A549 (cell line): ENCODE data around the gene SORCS1.

Experiments
- CBX2 ChIP-seq: fragments of 200-600 bp; sonication (generic); IDR thresholded peaks from 2 replicates; pipeline ENCODE4 v1.6.1; 2016; ENCODE audit warnings: low read depth, mild to moderate bottlenecking, borderline replicate concordance
- CHD2 ChIP-seq: fragments of 150-350 bp; IDR thresholded peaks from 2 replicates; pipeline ENCODE4 v1.6.1; 2014; ENCODE audit warnings: low read length; ENCODE audit not compliant: partially characterized antibody
- EP300 ChIP-seq, 2 experiments: fragments of >200 bp; sonication (Bioruptor Twin); formaldehyde crosslinking; IDR thresholded peaks; 2 replicates in 1 of 2; 3 replicates in 1 of 2; pipeline ENCODE4 v1.6.1; 2016 to 2017
- JUN ChIP-seq, 2 experiments: fragments of >200 bp; sonication (Bioruptor Twin); formaldehyde crosslinking; IDR thresholded peaks; 2 replicates in 1 of 2; 3 replicates in 1 of 2; pipeline ENCODE4 v1.6.1; 2016 to 2017
- JUNB ChIP-seq: fragments of >200 bp; sonication (Bioruptor Twin); formaldehyde crosslinking; IDR thresholded peaks from 2 replicates; pipeline ENCODE4 v1.6.1; 2016
- TF ChIP-seq, protein P1 (sequence below): fragments of 200-600 bp; sonication (generic); IDR thresholded peaks from 2 replicates; pipeline ENCODE4 v1.6.1; 2016; ENCODE audit warnings: antibody characterized with exemption, mild to moderate bottlenecking, moderate library complexity
- TF ChIP-seq, protein P2 (sequence below): fragments of >200 bp; sonication (Bioruptor Twin); formaldehyde crosslinking; IDR thresholded peaks from 3 replicates; pipeline ENCODE4 v1.5.1; 2016
- TF ChIP-seq, protein P3 (sequence below): fragments of 450-650 bp; IDR thresholded peaks from 2 replicates; pipeline ENCODE4 v1.6.1; 2014; ENCODE audit warnings: antibody characterized with exemption

DNA sequence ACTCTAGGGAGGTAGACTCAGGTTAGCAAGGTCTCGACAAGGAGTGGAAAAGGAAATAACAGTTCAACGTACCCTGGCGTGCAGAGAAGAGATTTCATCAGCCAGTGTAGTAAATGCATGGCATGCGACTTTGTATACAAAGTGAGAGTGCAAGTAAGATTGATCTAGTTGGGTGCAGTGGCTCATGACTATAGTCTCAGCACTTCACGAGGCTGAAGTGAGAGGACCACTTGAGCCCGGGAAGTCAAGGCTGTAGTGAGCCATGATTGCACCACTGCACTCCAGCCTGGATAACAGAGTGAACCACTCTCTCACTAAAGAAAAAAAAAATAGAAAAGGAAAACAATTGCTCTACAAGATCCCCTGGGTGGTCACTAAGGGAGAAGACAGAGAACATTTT is 528.6 kb downstream of the SORCS1 start:
- TF ChIP-seq CBX2 (no peak), JUN (IDR thresholded peaks at IDR 0.05) (no peak), CHD2 (no peak), EP300 (IDR thresholded peaks at IDR 0.05) (no peak), JUNB (no peak)
- TF ChIP-seq, protein P1, sequence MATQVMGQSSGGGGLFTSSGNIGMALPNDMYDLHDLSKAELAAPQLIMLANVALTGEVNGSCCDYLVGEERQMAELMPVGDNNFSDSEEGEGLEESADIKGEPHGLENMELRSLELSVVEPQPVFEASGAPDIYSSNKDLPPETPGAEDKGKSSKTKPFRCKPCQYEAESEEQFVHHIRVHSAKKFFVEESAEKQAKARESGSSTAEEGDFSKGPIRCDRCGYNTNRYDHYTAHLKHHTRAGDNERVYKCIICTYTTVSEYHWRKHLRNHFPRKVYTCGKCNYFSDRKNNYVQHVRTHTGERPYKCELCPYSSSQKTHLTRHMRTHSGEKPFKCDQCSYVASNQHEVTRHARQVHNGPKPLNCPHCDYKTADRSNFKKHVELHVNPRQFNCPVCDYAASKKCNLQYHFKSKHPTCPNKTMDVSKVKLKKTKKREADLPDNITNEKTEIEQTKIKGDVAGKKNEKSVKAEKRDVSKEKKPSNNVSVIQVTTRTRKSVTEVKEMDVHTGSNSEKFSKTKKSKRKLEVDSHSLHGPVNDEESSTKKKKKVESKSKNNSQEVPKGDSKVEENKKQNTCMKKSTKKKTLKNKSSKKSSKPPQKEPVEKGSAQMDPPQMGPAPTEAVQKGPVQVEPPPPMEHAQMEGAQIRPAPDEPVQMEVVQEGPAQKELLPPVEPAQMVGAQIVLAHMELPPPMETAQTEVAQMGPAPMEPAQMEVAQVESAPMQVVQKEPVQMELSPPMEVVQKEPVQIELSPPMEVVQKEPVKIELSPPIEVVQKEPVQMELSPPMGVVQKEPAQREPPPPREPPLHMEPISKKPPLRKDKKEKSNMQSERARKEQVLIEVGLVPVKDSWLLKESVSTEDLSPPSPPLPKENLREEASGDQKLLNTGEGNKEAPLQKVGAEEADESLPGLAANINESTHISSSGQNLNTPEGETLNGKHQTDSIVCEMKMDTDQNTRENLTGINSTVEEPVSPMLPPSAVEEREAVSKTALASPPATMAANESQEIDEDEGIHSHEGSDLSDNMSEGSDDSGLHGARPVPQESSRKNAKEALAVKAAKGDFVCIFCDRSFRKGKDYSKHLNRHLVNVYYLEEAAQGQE = no peak
- TF ChIP-seq, protein P2, sequence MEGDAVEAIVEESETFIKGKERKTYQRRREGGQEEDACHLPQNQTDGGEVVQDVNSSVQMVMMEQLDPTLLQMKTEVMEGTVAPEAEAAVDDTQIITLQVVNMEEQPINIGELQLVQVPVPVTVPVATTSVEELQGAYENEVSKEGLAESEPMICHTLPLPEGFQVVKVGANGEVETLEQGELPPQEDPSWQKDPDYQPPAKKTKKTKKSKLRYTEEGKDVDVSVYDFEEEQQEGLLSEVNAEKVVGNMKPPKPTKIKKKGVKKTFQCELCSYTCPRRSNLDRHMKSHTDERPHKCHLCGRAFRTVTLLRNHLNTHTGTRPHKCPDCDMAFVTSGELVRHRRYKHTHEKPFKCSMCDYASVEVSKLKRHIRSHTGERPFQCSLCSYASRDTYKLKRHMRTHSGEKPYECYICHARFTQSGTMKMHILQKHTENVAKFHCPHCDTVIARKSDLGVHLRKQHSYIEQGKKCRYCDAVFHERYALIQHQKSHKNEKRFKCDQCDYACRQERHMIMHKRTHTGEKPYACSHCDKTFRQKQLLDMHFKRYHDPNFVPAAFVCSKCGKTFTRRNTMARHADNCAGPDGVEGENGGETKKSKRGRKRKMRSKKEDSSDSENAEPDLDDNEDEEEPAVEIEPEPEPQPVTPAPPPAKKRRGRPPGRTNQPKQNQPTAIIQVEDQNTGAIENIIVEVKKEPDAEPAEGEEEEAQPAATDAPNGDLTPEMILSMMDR = no peak
- TF ChIP-seq, protein P3, sequence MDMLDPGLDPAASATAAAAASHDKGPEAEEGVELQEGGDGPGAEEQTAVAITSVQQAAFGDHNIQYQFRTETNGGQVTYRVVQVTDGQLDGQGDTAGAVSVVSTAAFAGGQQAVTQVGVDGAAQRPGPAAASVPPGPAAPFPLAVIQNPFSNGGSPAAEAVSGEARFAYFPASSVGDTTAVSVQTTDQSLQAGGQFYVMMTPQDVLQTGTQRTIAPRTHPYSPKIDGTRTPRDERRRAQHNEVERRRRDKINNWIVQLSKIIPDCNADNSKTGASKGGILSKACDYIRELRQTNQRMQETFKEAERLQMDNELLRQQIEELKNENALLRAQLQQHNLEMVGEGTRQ = no peak
